BE2C (cell line): ENCODE data around the gene ELAVL2. TPM values are rescaled to one million over a fixed set of nuclear protein-coding genes. Genes with fewer than 3 reads are reported as not detected.

ENCODE experiments used
- DNase-seq: peaks from one replicate; pipeline ENCODE4 v3.0.0-alpha.2; 2020
- H3K27me3 ChIP-seq: fragments of 250-450 bp; sonication (Bioruptor Pico); 2 replicates; pipeline ENCODE4 v1.5.1; 2020; ENCODE audit warnings: mild to moderate bottlenecking
- H3K36me3 ChIP-seq: fragments of 250-450 bp; sonication (Bioruptor Pico); 2 replicates; pipeline ENCODE4 v1.5.1; 2020; ENCODE audit warnings: mild to moderate bottlenecking
- H3K4me1 ChIP-seq: fragments of 250-450 bp; sonication (Bioruptor Pico); 2 replicates; pipeline ENCODE4 v1.5.1; 2020
- H3K4me3 ChIP-seq: 2 replicates; pipeline ENCODE4 v1.5.1; 2011; ENCODE audit warnings: low read depth, low read length
- H3K9me3 ChIP-seq: fragments of 250-450 bp; sonication (Bioruptor Pico); 2 replicates; pipeline ENCODE4 v1.5.1; 2020
- CTCF ChIP-seq: IDR thresholded peaks from 2 replicates; pipeline ENCODE4 v1.5.1; 2012; ENCODE audit warnings: mild to moderate bottlenecking, low read depth, low read length
- polyA plus RNA-seq: library from polyadenylated mRNA; unstranded; fragments of >200 nt; gene quantifications from one replicate; pipeline ENCODE4 v1.2.1, GENCODE V29; 2012; ENCODE audit warnings: low read depth, missing spikeins; ENCODE audit not compliant: insufficient read length, insufficient read depth

The ELAVL2 gene
- 5.3 TPM for polyA plus RNA-seq

- peak within 1 kb of the TSS; percentile 82 for H3K4me3 ChIP-seq
- no peaks in the 10 kb centered on the region for H3K36me3 ChIP-seq
- H3K9me3 ChIP-seq, result no peaks in the 10 kb centered on the region
- H3K4me1 ChIP-seq, result no peaks in the 10 kb centered on the region
- peaks cover 9% of the 10 kb centered on the region for H3K27me3 ChIP-seq
- no peak for TF ChIP-seq CTCF
- peak; percentile 98 for DNase-seq
These were observed at the start of gene ELAVL2 for GRCh38 chr9:23826120-23826629. ELAVL2 (minus strand) TSS chr9:23826240; CDS start chr9:23762234, 64,006 bp downstream.

- no peaks in the 10 kb centered on the region for H3K9me3 ChIP-seq
- H3K36me3 ChIP-seq, result no peaks in the 10 kb centered on the region
- no peaks in the 10 kb centered on the region for H3K27me3 ChIP-seq
- no peak overlapping the region for H3K4me3 ChIP-seq
- no peak for TF ChIP-seq CTCF
- no peak for DNase-seq
- H3K4me1 ChIP-seq, result no peaks in the 10 kb centered on the region
These were observed 32.2 kb upstream of the ELAVL2 start for GRCh38 chr9:23858234-23858633.

DNA sequence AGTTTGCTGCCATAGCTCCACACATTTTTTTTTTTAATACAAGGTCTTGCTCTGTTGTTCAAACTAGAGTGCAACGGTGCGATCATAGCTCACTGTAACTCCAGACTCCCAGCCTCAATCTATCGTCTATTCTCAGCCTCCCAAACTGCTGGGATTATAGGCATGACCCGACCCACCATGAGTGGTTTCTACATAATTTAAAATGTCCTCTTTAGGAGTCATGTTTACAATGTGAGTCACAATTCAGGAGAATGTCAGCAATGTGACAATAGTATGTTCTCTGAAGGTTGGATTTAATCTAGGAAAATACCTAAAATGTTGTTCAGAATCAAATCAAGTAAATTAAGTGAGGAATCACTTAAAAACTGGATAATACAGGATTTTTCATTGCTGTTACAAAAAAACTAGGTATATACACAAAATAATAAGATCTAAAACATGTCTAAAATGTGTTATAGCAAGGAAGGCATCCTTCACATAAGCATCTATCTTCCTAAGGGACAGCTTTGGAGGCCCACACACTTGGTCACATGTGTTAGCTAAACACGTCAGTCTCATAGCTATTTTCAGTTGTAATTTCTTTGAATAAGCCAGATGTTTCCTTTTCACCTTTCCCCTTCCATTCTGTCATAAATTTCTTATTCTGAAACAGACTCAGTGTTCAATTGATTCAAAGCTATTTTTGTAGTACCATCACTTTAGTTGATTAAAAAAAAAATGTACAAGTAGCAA, 30.0 kb upstream of the ELAVL2 start:
- H3K27me3 ChIP-seq, result peaks cover 12% of the 10 kb centered on the region
- DNase-seq, result no peak
- H3K36me3 ChIP-seq, result no peaks in the 10 kb centered on the region
- H3K9me3 ChIP-seq, result no peaks in the 10 kb centered on the region
- no peak overlapping the region for H3K4me3 ChIP-seq
- no peaks in the 10 kb centered on the region for H3K4me1 ChIP-seq
- no peak for TF ChIP-seq CTCF

GRCh38 chr9:23850690-23851629, 24.9 kb upstream of the ELAVL2 start:
- Histone ChIP-seq H3K9me3 (no peaks in the 10 kb centered on the region), H3K27me3 (peaks cover 36% of the 10 kb centered on the region), H3K4me3 (peak overlapping the region; percentile 58), H3K4me1 (no peaks in the 10 kb centered on the region), H3K36me3 (no peaks in the 10 kb centered on the region)
- DNase-seq, result peak; percentile 19
- no peak for TF ChIP-seq CTCF

DNA sequence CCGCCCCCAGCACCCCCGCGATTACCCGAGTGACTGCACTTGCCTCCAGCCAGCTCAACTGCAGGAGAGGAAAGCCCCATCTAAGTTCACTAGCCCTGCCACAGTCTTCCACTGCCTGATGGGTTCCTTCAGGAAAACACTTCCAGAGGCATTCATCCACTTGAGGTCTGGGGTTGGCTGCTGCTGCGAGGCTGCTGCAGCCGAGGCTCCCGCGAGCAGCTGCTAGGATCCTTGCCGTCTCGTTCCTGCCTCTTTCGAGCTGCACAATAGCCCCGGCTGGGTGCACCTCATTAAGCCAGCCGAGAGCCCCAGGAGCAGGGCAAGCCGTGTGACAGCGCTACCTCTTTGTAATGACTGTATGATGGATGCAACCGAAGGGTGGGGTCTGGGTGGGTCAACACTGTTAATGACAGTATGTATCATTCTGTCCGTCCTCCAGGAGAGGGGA, 24.2 kb upstream of the ELAVL2 start:
- DNase-seq, result peak; percentile 22
- Histone ChIP-seq H3K9me3 (no peaks in the 10 kb centered on the region), H3K27me3 (peaks cover 36% of the 10 kb centered on the region), H3K4me3 (peak overlapping the region; percentile 58), H3K36me3 (no peaks in the 10 kb centered on the region), H3K4me1 (no peaks in the 10 kb centered on the region)
- TF ChIP-seq CTCF, result no peak
